CD4-positive, alpha-beta T cell (primary cell): ENCODE data around the gene DLEC1. TPM values are rescaled to one million over a fixed set of nuclear protein-coding genes. Genes with fewer than 3 reads are reported as not detected.

Experiments
- ATAC-seq: fragments of 200-7000 bp; cut with Tn5 transposase; one replicate; pipeline ENCODE4 v1.10.0; 2022; ENCODE audit warnings: mild to moderate bottlenecking; ENCODE audit not compliant: poor library complexity
- CTCF ChIA-PET: fragments of 350-600 bp; sonication (Branson Sonifier 250); formaldehyde crosslinking; loops from one replicate; lab custom pipeline; 2021; ENCODE audit warnings: antibody characterized with exemption, inconsistent platforms; lab: Charles Lee
- POLR2A ChIA-PET: fragments of 350-600 bp; sonication (Branson Sonifier 250); formaldehyde crosslinking; loops from one replicate; lab custom pipeline; 2021; ENCODE audit warnings: antibody characterized with exemption, inconsistent platforms; lab: Charles Lee
- DNase-seq, 14 experiments: peaks; one replicate each; pipeline ENCODE4 v3.0.0-alpha.2; 2013 to 2020; ENCODE audit warnings: mixed read lengths in 2 of 14
- H3K27ac ChIP-seq, 2 donors: one replicate each; pipeline versions ENCODE4 v1.5.1 to v1.7.0; 2013; ENCODE audit warnings: low read length in 2 of 2, low read depth in 1 of 2, mild to moderate bottlenecking in 1 of 2
- H3K27me3 ChIP-seq, 2 experiments: 1 replicate in 1 of 2; 2 replicates in 1 of 2; pipeline versions ENCODE4 v1.6.1 to v1.7.0; 2013; ENCODE audit warnings: low read length in 2 of 2, control low read depth in 1 of 2, mild to moderate bottlenecking in 1 of 2, moderate library complexity in 1 of 2; ENCODE audit not compliant: insufficient read depth in 2 of 2, control insufficient read depth in 1 of 2
- H3K36me3 ChIP-seq: one replicate; pipeline ENCODE4 v1.6.1; 2013; ENCODE audit warnings: low read length, control low read depth; ENCODE audit not compliant: insufficient read depth
- H3K4me1 ChIP-seq: one replicate; pipeline ENCODE4 v1.6.1; 2013; ENCODE audit warnings: low read length, control low read depth; ENCODE audit not compliant: insufficient read depth
- H3K4me3 ChIP-seq: one replicate; pipeline ENCODE4 v1.5.1; 2013; ENCODE audit warnings: mild to moderate bottlenecking, low read length, moderate library complexity
- H3K9me3 ChIP-seq, 2 experiments: 1 replicate in 1 of 2; 2 replicates in 1 of 2; pipeline versions ENCODE4 v1.6.1 to v1.7.0; 2013; ENCODE audit warnings: low read length in 2 of 2, mild to moderate bottlenecking in 2 of 2, control low read depth in 1 of 2, moderate library complexity in 1 of 2; ENCODE audit not compliant: control insufficient read depth in 1 of 2, insufficient read depth in 1 of 2
- H3K27ac Mint-ChIP-seq: one replicate; pipeline ENCODE4 v1.8.0; 2020; ENCODE audit warnings: mixed read lengths
- H3K27me3 Mint-ChIP-seq: one replicate; pipeline ENCODE4 v1.8.0; 2021; ENCODE audit warnings: mixed read lengths
- H3K36me3 Mint-ChIP-seq: one replicate; pipeline ENCODE4 v1.8.0; 2021; ENCODE audit warnings: low read depth, mixed read lengths
- H3K4me1 Mint-ChIP-seq: one replicate; pipeline ENCODE4 v1.8.0; 2021; ENCODE audit warnings: low read depth, mixed read lengths
- H3K4me3 Mint-ChIP-seq: one replicate; pipeline ENCODE4 v1.8.0; 2020; ENCODE audit warnings: mild to moderate bottlenecking, mixed read lengths
- H3K9me3 Mint-ChIP-seq: one replicate; pipeline ENCODE4 v1.8.0; 2020; ENCODE audit warnings: mixed read lengths
- intact Hi-C, 2 experiments: fragments of 100-400 bp; cut with DNase I in 1 of 2; cut with micrococcal nuclease in 1 of 2; formaldehyde crosslinking; loops; one replicate each; pipeline versions ENCODE4 v1.15.1 to v1.9.0; 2023 to 2025; cut with DNase I, micrococcal nuclease
- total RNA-seq, 174 experiments: library from RNA in 2 of 174; stranded (reverse) in 2 of 174; gene quantifications; one replicate each; pipeline ENCODE4 v1.2.3 and lab custom pipeline; 2021 to 2026
- TF ChIP-seq, protein P1 (sequence below): fragments of 200-600 bp; IDR thresholded peaks from one replicate; pipeline ENCODE4 v1.8.0; 2022; ENCODE audit warnings: antibody characterized with exemption, mild to moderate bottlenecking

DLEC1 gene
- total RNA-seq, 2 experiments from 2014 or later: 4.4 to 5.1 TPM

DNA sequence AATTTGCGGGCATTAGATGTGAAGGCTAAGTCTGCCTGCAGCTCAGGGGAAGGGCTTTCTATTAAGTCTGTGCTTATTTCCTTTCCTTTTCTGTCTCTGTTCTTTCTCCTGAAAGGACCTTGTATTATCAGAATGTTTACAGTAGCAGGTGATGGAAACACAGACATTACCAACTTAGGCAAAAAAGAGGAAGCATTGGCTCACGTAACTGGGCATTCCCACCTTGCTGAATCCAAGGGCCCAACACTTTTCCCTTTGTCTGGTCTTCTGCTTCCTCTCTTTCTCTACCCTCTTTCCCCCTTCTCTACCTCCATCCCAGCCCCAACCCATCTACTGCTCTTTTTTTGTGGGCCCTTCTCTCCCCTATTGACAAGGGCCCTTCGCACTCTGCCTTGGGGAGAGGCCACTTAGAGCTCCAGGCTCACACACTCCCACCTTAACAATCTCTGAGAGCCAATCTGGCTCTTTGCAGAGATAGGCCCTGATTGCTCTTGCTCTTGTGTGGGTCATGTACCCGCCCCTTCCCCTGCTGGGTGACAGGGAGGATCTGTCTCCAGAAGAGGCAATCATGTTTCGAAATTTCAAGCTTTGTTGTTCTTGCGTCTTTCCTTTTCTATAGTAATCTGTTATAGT is 62.9 kb downstream of the DLEC1 start:
- Histone ChIP-seq H3K27me3 (no peaks in the 10 kb centered on the region), H3K9me3 (no peaks in the 10 kb centered on the region), H3K4me3 (no peak overlapping the region), H3K27ac (no peak overlapping the region), H3K36me3 (no peaks in the 10 kb centered on the region), H3K4me1 (no peaks in the 10 kb centered on the region)
- H3K27me3 Mint-ChIP-seq: no peaks in the 10 kb centered on the region
- ATAC-seq (no peak), DNase-seq (peak in 2 of 14 experiments; percentile 17 to 19)
- no peaks in the 10 kb centered on the region for H3K9me3 Mint-ChIP-seq
- TF ChIP-seq, protein P1, sequence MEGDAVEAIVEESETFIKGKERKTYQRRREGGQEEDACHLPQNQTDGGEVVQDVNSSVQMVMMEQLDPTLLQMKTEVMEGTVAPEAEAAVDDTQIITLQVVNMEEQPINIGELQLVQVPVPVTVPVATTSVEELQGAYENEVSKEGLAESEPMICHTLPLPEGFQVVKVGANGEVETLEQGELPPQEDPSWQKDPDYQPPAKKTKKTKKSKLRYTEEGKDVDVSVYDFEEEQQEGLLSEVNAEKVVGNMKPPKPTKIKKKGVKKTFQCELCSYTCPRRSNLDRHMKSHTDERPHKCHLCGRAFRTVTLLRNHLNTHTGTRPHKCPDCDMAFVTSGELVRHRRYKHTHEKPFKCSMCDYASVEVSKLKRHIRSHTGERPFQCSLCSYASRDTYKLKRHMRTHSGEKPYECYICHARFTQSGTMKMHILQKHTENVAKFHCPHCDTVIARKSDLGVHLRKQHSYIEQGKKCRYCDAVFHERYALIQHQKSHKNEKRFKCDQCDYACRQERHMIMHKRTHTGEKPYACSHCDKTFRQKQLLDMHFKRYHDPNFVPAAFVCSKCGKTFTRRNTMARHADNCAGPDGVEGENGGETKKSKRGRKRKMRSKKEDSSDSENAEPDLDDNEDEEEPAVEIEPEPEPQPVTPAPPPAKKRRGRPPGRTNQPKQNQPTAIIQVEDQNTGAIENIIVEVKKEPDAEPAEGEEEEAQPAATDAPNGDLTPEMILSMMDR: no peak
- POLR2A ChIA-PET: no interaction called here
- intact Hi-C loops: loop anchor here in 1 of 2 experiments (5.0 kb wide), 1 partner anchor 265 kb away; no protein-coding TSS in a partner anchor
- H3K27ac Mint-ChIP-seq: no peak overlapping the region
- H3K4me3 Mint-ChIP-seq: no peak overlapping the region
- no peaks in the 10 kb centered on the region for H3K4me1 Mint-ChIP-seq
- H3K36me3 Mint-ChIP-seq: peaks cover 18% of the 10 kb centered on the region
- CTCF ChIA-PET: interaction anchor here (0.6 kb wide), 1 partner anchor 187 kb away, joined by 5 read pairs; no protein-coding TSS in a partner anchor

GRCh38 chr3:38102444-38102814 is 63.4 kb downstream of the DLEC1 start:
- no peak overlapping the region for H3K4me3 ChIP-seq
- TF ChIP-seq, protein P1: no peak
- H3K36me3 ChIP-seq: no peaks in the 10 kb centered on the region
- peak in 2 of 14 experiments; percentile 12 to 49 for DNase-seq
- intact Hi-C loops: loop anchor here in 1 of 2 experiments (5.0 kb wide), 1 partner anchor 265 kb away; no protein-coding TSS in a partner anchor
- POLR2A ChIA-PET: no interaction called here
- H3K4me3 Mint-ChIP-seq: no peak overlapping the region
- H3K27me3 Mint-ChIP-seq: no peaks in the 10 kb centered on the region
- no peaks in the 10 kb centered on the region for H3K4me1 Mint-ChIP-seq
- H3K27ac ChIP-seq: no peak overlapping the region
- no peak overlapping the region for H3K27ac Mint-ChIP-seq
- H3K9me3 Mint-ChIP-seq: no peaks in the 10 kb centered on the region
- H3K27me3 ChIP-seq: no peaks in the 10 kb centered on the region
- H3K9me3 ChIP-seq: no peaks in the 10 kb centered on the region
- ATAC-seq: no peak
- peaks cover 18% of the 10 kb centered on the region for H3K36me3 Mint-ChIP-seq
- H3K4me1 ChIP-seq: no peaks in the 10 kb centered on the region
- CTCF ChIA-PET: interaction anchor here (0.6 kb wide), 1 partner anchor 187 kb away, joined by 5 read pairs; no protein-coding TSS in a partner anchor

DNA sequence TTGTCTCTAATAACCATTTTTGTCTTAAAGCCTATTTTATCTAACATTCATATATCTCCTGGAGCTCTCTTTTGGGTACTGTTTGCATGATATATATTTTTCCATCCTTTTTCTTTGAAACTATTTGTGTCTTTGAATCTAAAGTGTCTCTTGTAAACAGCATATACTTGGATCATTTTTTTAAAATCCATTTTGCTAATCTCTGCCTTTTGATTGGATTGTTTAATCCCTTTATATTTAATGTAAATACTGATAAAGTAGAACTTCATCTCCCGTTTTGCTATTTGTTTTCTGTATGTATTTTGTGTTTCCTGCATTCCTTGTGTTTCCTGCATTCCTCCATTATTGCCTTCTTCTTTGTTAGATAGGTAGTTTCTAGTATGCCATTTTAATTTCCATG is 66.5 kb downstream of the DLEC1 start:
- H3K9me3 Mint-ChIP-seq: no peaks in the 10 kb centered on the region
- Histone ChIP-seq H3K27ac (no peak overlapping the region), H3K36me3 (no peaks in the 10 kb centered on the region), H3K27me3 (no peaks in the 10 kb centered on the region), H3K4me1 (no peaks in the 10 kb centered on the region), H3K4me3 (no peak overlapping the region), H3K9me3 (no peaks in the 10 kb centered on the region)
- intact Hi-C loops: no loop called here
- DNase-seq (no peak), ATAC-seq (no peak)
- ChIA-PET POLR2A (no interaction called here), CTCF (no interaction called here)
- H3K27me3 Mint-ChIP-seq: no peaks in the 10 kb centered on the region
- H3K36me3 Mint-ChIP-seq: peaks cover 18% of the 10 kb centered on the region
- no peaks in the 10 kb centered on the region for H3K4me1 Mint-ChIP-seq
- H3K27ac Mint-ChIP-seq: no peak overlapping the region
- H3K4me3 Mint-ChIP-seq: no peak overlapping the region
- TF ChIP-seq, protein P1: no peak
